ENCODE results near the gene BCL11A. TPM values are rescaled to one million over a fixed set of nuclear protein-coding genes. Genes with fewer than 3 reads are reported as not detected.

The BCL11A gene
- total and polyA plus RNA-seq, 2 experiments from 2014 or later: 3.5 to 8.9 TPM

DNA sequence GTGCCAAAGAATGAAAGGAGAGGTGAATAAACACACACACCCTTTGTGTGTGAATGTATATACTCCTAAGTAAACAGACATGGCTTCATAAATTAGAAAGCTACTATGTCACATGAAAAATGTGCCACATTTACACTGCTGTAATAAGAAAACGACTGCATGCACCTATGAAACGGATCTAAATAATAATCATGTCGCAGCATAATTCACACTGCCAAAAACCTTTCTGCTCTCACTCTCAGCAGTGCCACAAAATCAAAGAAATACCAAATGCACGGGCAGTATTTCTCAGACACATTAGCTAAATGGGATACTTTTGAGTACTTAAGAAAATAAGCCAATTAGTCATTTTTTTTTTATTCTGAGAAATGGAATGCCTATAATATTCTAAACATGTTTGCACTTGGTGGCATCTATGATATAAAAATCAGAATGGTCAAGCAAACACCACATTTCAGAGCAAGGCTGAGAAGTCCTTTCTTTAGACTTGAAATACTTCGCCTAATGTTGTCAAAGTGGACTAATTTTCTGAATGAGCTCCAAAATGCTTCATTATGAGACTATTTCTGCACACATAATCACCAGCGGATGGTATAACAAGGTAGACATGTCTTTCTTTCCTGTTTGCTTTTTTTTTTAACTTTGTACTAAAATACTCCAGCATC lies 6.6 kb downstream of the BCL11A start:
- in situ Hi-C loops (cut with MboI): no loop called here
- no peak for DNase-seq
- no peak overlapping the region for H2AFZ ChIP-seq
- 80 to 83% methylated on average over 6 of the region's 6 CpGs for WGBS, 2 experiments (ENCODE audit: low coverage in 1 of 2, low lambda C conversion rate in 2 of 2, missing lambda C conversion rate in 2 of 2)
- no peaks in the 10 kb centered on the region for H3K27me3 ChIP-seq (replicated peaks; ENCODE audit: insufficient read depth)
- H3K9ac ChIP-seq: no peak overlapping the region
- H3F3A ChIP-seq (ENCODE audit: insufficient read depth): no peaks in the 10 kb centered on the region
- TF ChIP-seq EZH2phosphoT487 (IDR thresholded peaks at IDR 0.05; ENCODE audit: insufficient read depth, low read depth): no peak
- no peak for TF ChIP-seq EZH2 (IDR thresholded peaks at IDR 0.05; ENCODE audit: insufficient read depth, poor library complexity, severe bottlenecking)
- no peak overlapping the region for H3K27ac ChIP-seq
- peaks cover 8% of the 10 kb centered on the region; the same call in 1 of the 2 replicates for H3K4me1 ChIP-seq (ENCODE audit: insufficient read depth)
- H4K20me1 ChIP-seq (ENCODE audit: insufficient read depth): no peaks in the 10 kb centered on the region
- H3K36me3 ChIP-seq (ENCODE audit: low read depth): no peaks in the 10 kb centered on the region
- peaks cover 31% of the 10 kb centered on the region for H3K79me2 ChIP-seq (ENCODE audit: insufficient read depth)
- H3K4me3 ChIP-seq: no peak overlapping the region
- no peak overlapping the region for H3K4me2 ChIP-seq (ENCODE audit: unreplicated experiment)
- no peaks in the 10 kb centered on the region for H3K9me3 ChIP-seq (ENCODE audit: low read depth)
- no peaks in the 10 kb centered on the region for H3K9me2 ChIP-seq (ENCODE audit: insufficient read depth)

DNA sequence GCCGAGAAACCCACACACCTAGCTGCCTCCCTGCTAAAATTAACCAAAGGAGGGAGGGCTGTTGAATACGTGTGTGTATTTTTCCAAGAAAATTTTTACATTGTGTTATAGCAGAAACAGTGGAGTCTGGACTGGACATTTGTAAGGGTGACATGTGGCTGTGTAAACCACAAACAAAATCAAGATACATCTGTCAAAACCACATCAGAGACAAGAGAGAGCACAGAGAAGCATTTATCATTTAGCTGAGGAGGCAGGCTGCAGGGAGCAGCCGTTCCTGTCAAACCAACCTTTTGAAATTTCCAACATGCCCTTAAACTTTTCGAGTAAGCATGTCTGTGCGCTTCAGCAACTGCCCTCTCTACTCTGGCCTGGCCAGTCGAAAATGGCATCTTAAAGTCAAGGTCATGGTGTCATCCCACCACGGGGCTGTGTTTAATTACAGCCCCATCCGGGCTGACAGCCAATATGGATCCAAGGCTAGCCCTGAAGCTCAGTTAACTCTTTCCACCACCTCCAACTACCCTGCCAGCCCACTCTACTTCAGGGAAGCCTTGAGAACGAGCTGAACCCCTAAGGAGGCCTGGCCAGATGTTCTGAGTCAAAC lies 8.4 kb downstream of the BCL11A start:
- Histone ChIP-seq H3K4me1 (ENCODE audit: insufficient read depth) (peaks cover 8% of the 10 kb centered on the region; the same call in 1 of the 2 replicates), H2AFZ (no peak overlapping the region), H3K4me3 (no peak overlapping the region), H3K27me3 (replicated peaks; ENCODE audit: insufficient read depth) (no peaks in the 10 kb centered on the region), H3K36me3 (ENCODE audit: low read depth) (no peaks in the 10 kb centered on the region), H3F3A (ENCODE audit: insufficient read depth) (no peaks in the 10 kb centered on the region), H3K9ac (no peak overlapping the region), H3K4me2 (ENCODE audit: unreplicated experiment) (no peak overlapping the region), H4K20me1 (ENCODE audit: insufficient read depth) (no peaks in the 10 kb centered on the region), H3K27ac (no peak overlapping the region), H3K9me3 (ENCODE audit: low read depth) (no peaks in the 10 kb centered on the region), H3K79me2 (ENCODE audit: insufficient read depth) (peaks cover 31% of the 10 kb centered on the region), H3K9me2 (ENCODE audit: insufficient read depth) (no peaks in the 10 kb centered on the region)
- WGBS, 2 experiments (ENCODE audit: low coverage in 1 of 2, low lambda C conversion rate in 2 of 2, missing lambda C conversion rate in 2 of 2): 70 to 71% methylated on average over 9 of the region's 9 CpGs
- DNase-seq: no peak
- in situ Hi-C loops (cut with MboI): no loop called here
- no peak for TF ChIP-seq EZH2 (IDR thresholded peaks at IDR 0.05; ENCODE audit: insufficient read depth, poor library complexity, severe bottlenecking)

DNA sequence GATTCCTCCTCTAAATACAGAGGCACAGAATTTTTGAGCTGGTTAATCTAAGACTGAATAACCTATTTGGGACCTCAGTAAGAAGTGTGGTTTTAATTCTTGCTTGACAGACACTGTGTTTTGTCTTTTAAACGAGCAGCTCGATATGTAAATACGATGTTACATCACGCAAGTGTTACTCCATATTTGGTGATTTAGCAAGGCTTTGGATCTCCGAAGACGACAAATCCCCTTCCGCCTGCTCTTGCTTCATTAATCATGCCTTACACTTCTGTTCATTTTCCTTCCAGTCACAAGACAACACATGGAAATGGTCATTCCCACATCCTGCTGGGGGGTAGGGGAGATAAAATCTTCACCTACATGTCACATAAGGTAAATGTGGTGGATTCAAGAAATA lies 9.4 kb downstream of the BCL11A start:
- no peak for DNase-seq
- Histone ChIP-seq H2AFZ (no peak overlapping the region), H3K9me2 (ENCODE audit: insufficient read depth) (no peaks in the 10 kb centered on the region), H3K4me2 (ENCODE audit: unreplicated experiment) (no peak overlapping the region), H3K4me3 (no peak overlapping the region), H3K4me1 (ENCODE audit: insufficient read depth) (peaks cover 6% of the 10 kb centered on the region; the same call in 1 of the 2 replicates), H3K27ac (no peak overlapping the region), H3F3A (ENCODE audit: insufficient read depth) (no peaks in the 10 kb centered on the region), H3K36me3 (ENCODE audit: low read depth) (no peaks in the 10 kb centered on the region), H3K79me2 (ENCODE audit: insufficient read depth) (peaks cover 31% of the 10 kb centered on the region), H3K9me3 (ENCODE audit: low read depth) (no peaks in the 10 kb centered on the region), H3K9ac (no peak overlapping the region), H4K20me1 (ENCODE audit: insufficient read depth) (no peaks in the 10 kb centered on the region), H3K27me3 (replicated peaks; ENCODE audit: insufficient read depth) (no peaks in the 10 kb centered on the region)
- in situ Hi-C loops (cut with MboI): no loop called here
- no peak for TF ChIP-seq EZH2 (IDR thresholded peaks at IDR 0.05; ENCODE audit: insufficient read depth, poor library complexity, severe bottlenecking)
- no peak for TF ChIP-seq EZH2phosphoT487 (IDR thresholded peaks at IDR 0.05; ENCODE audit: insufficient read depth, low read depth)
- WGBS, 2 experiments (ENCODE audit: low coverage in 1 of 2, low lambda C conversion rate in 2 of 2, missing lambda C conversion rate in 2 of 2): 92 to 94% methylated on average over 7 of the region's 7 CpGs

GRCh38 chr2:60541056-60541651 lies 12.3 kb downstream of the BCL11A start:
- no peaks in the 10 kb centered on the region for H3K9me2 ChIP-seq (ENCODE audit: insufficient read depth)
- no peaks in the 10 kb centered on the region for H4K20me1 ChIP-seq (ENCODE audit: insufficient read depth)
- no peak for DNase-seq
- in situ Hi-C loops (cut with MboI): no loop called here
- no peaks in the 10 kb centered on the region for H3F3A ChIP-seq (ENCODE audit: insufficient read depth)
- no peak overlapping the region for H3K4me3 ChIP-seq
- H3K79me2 ChIP-seq (ENCODE audit: insufficient read depth): 0 out of 2 replicates have a peak, but pooled peaks cover 2% of the 10 kb centered on the region
- no peak overlapping the region for H2AFZ ChIP-seq
- no peak overlapping the region for H3K27ac ChIP-seq
- no peaks in the 10 kb centered on the region for H3K36me3 ChIP-seq (ENCODE audit: low read depth)
- no peak for TF ChIP-seq EZH2 (IDR thresholded peaks at IDR 0.05; ENCODE audit: insufficient read depth, poor library complexity, severe bottlenecking)
- TF ChIP-seq EZH2phosphoT487 (IDR thresholded peaks at IDR 0.05; ENCODE audit: insufficient read depth, low read depth): no peak
- WGBS, 2 experiments (ENCODE audit: low coverage in 1 of 2, low lambda C conversion rate in 2 of 2, missing lambda C conversion rate in 2 of 2): 55 to 58% methylated on average over 3 of the region's 3 CpGs
- H3K4me1 ChIP-seq (ENCODE audit: insufficient read depth): no peaks in the 10 kb centered on the region
- H3K9me3 ChIP-seq (ENCODE audit: low read depth): no peaks in the 10 kb centered on the region
- no peaks in the 10 kb centered on the region for H3K27me3 ChIP-seq (replicated peaks; ENCODE audit: insufficient read depth)
- H3K4me2 ChIP-seq (ENCODE audit: unreplicated experiment): no peak overlapping the region
- no peak overlapping the region for H3K9ac ChIP-seq

All from GM23248 (cell line).